Measurements from ENCODE around the gene NDUFA8.

- no peak for TF ChIP-seq POLR2A (IDR thresholded peaks at IDR 0.05; ENCODE audit: low read depth, low read length)
- TF ChIP-seq TAF1 (IDR thresholded peaks at IDR 0.05; ENCODE audit: borderline replicate concordance, low read depth, low read length): no peak
Observed at GRCh38 chr9:122133263-122133983, 26.2 kb downstream of the NDUFA8 start.
